Measurements from ENCODE around the gene TAC1. TPM values are rescaled to one million over a fixed set of nuclear protein-coding genes. Genes with fewer than 3 reads are reported as not detected.

The TAC1 gene
- total RNA-seq = not detected in 2 replicates

GRCh38 chr7:97731736-97732564, at the start of gene TAC1:
TAC1 (plus strand) TSS chr7:97732086; CDS start chr7:97732613, 527 bp downstream.

Other genes with a start within 250 kb of the TAC1 start
- gene ASNS, start 140.3 kb downstream of the TAC1 start, total RNA-seq = 114 and 122 TPM in 2 replicates

Measured in myometrial cell (primary cell).